HL-60 (cell line): ENCODE results near the gene SPA17.

ENCODE experiments used
- DNase-seq, 2 experiments: peaks; one replicate each; pipeline ENCODE4 v3.0.0-alpha.2; 2010 to 2020; ENCODE audit warnings: low read depth in 1 of 2, low spot score in 1 of 2
- H3K27ac ChIP-seq: fragments of 250-450 bp; sonication (Bioruptor Pico); replicated peaks from 2 replicates; pipeline ENCODE4 v1.5.1; 2020; ENCODE audit warnings: mild to moderate bottlenecking, moderate library complexity
- H3K27me3 ChIP-seq: fragments of 250-450 bp; sonication (Bioruptor Pico); 2 replicates; pipeline ENCODE4 v1.5.1; 2021; ENCODE audit warnings: mild to moderate bottlenecking, moderate library complexity; ENCODE audit not compliant: insufficient read depth, poor library complexity, severe bottlenecking
- H3K4me3 ChIP-seq: replicated peaks from 2 replicates; pipeline ENCODE4 v1.5.1; 2011; ENCODE audit warnings: mild to moderate bottlenecking, control low read depth, low read length; ENCODE audit not compliant: insufficient read depth
- CTCF ChIP-seq: IDR thresholded peaks from one replicate; pipeline ENCODE4 v1.5.1; 2011; ENCODE audit warnings: low read length, control low read depth, inconsistent platforms; ENCODE audit not compliant: insufficient read depth
- GABPA ChIP-seq: IDR thresholded peaks from 2 replicates; pipeline ENCODE4 v1.6.1; 2012; ENCODE audit warnings: low read depth
- POLR2AphosphoS5 ChIP-seq: IDR thresholded peaks from 2 replicates; pipeline ENCODE4 v1.6.1; 2012; ENCODE audit warnings: low read depth
- REST ChIP-seq: IDR thresholded peaks from 2 replicates; pipeline ENCODE4 v1.6.1; 2012; ENCODE audit warnings: low read depth; ENCODE audit not compliant: insufficient replicate concordance
- SPI1 ChIP-seq: IDR thresholded peaks from 2 replicates; pipeline ENCODE4 v1.6.1; 2012; ENCODE audit warnings: low read depth, mild to moderate bottlenecking, borderline replicate concordance

Gene SPA17

GRCh38 chr11:124639186-124639585 lies 34.5 kb upstream of the SPA17 start:
- DNase-seq = no peak
- TF ChIP-seq SPI1 = no peak
- TF ChIP-seq CTCF = no peak
- TF ChIP-seq GABPA = no peak
- TF ChIP-seq POLR2AphosphoS5 = no peak
- no peak for TF ChIP-seq REST
- H3K27ac ChIP-seq = no peak overlapping the region
- H3K27me3 ChIP-seq = no peaks in the 10 kb centered on the region
- no peak overlapping the region for H3K4me3 ChIP-seq

- no peak for DNase-seq
- H3K4me3 ChIP-seq = no peak overlapping the region
- no peak overlapping the region for H3K27ac ChIP-seq
- TF ChIP-seq REST = no peak
- TF ChIP-seq SPI1 = no peak
- no peak for TF ChIP-seq GABPA
- TF ChIP-seq POLR2AphosphoS5 = no peak
- no peak for TF ChIP-seq CTCF
- H3K27me3 ChIP-seq = no peaks in the 10 kb centered on the region
These were observed 33.0 kb upstream of the SPA17 start for GRCh38 chr11:124640666-124641065.

GRCh38 chr11:124642628-124643027 lies 31.1 kb upstream of the SPA17 start:
- H3K27ac ChIP-seq = no peak overlapping the region

More at GRCh38 chr11:124642628-124643027, 31.1 kb upstream of the SPA17 start:
- no peak for TF ChIP-seq REST
- no peak for TF ChIP-seq GABPA
- no peak for TF ChIP-seq POLR2AphosphoS5
- TF ChIP-seq CTCF = no peak
- TF ChIP-seq SPI1 = no peak
- no peak overlapping the region for H3K4me3 ChIP-seq
- no peak for DNase-seq
- H3K27me3 ChIP-seq = no peaks in the 10 kb centered on the region
